ENCODE results near the gene STXBP5. TPM values are rescaled to one million over a fixed set of nuclear protein-coding genes. Genes with fewer than 3 reads are reported as not detected.
A peak's percentile ranks its signal among the peaks of the same experiment; 100 is the strongest.

The STXBP5 gene
- total RNA-seq, 1 donor: 144 TPM

DNA sequence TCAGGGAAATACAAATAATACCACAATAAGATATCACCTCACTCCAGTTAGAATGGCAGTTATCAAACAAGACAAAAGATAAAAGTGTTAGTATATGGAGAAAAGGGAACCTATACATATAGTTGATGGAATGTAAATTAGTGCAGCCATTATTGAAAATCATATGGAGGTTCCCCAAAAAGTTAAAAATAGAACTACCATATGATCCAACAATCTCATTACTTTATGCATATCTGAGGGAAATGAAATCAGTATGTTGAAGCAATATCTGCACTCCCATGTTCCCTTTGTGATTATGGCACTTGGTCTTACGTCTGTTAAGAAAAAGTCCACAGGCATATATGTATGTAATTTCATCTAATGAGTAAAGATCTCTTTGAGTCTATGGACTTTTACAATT lies 96.9 kb downstream of the STXBP5 start:
- Histone ChIP-seq H3K27ac (ENCODE audit: low read depth, low read length) (no peak overlapping the region), H3K27me3 (ENCODE audit: insufficient read depth, low read length) (no peaks in the 10 kb centered on the region), H3K79me2 (ENCODE audit: insufficient read depth, low read length) (peaks cover 3% of the 10 kb centered on the region), H3K36me3 (ENCODE audit: insufficient read depth, low read length) (peaks cover 42% of the 10 kb centered on the region), H3K9me3 (ENCODE audit: low read depth, low read length) (peaks cover 2% of the 10 kb centered on the region), H3K4me1 (ENCODE audit: insufficient read depth, low read length) (no peaks in the 10 kb centered on the region), H2AFZ (ENCODE audit: low read length) (no peak overlapping the region), H3K4me3 (ENCODE audit: insufficient read depth, low read length) (no peak overlapping the region), H3K4me2 (ENCODE audit: insufficient read depth, low read length) (no peak overlapping the region), H4K20me1 (ENCODE audit: insufficient read depth, low read length) (no peaks in the 10 kb centered on the region)
- no peak for DNase-seq (ENCODE audit: insufficient read length, low spot score, missing footprints)
- TF ChIP-seq, protein P1, sequence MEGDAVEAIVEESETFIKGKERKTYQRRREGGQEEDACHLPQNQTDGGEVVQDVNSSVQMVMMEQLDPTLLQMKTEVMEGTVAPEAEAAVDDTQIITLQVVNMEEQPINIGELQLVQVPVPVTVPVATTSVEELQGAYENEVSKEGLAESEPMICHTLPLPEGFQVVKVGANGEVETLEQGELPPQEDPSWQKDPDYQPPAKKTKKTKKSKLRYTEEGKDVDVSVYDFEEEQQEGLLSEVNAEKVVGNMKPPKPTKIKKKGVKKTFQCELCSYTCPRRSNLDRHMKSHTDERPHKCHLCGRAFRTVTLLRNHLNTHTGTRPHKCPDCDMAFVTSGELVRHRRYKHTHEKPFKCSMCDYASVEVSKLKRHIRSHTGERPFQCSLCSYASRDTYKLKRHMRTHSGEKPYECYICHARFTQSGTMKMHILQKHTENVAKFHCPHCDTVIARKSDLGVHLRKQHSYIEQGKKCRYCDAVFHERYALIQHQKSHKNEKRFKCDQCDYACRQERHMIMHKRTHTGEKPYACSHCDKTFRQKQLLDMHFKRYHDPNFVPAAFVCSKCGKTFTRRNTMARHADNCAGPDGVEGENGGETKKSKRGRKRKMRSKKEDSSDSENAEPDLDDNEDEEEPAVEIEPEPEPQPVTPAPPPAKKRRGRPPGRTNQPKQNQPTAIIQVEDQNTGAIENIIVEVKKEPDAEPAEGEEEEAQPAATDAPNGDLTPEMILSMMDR (IDR thresholded peaks at IDR 0.05; ENCODE audit: extremely low read depth, low read depth, low read length): no peak

DNA sequence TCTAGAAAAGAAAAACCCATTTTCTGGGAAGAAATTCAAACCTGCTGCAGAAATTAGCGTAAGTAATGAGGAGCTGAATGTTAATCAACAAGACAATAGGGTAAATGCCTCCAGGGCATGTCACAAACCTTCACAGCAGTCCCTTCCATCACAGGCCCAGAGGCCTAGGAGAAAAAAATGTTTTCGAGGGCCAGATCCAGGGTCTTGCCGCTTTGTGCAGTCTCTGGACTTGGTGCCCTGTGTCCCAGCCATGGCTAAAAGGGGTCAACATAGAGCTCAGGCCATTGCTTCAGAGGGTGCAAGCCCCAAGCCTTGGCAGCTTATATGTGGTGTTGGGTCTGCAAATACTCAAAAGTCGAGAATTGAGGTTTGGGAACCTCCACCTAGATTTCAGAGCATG lies 99.8 kb downstream of the STXBP5 start:
- no peak overlapping the region for H2AFZ ChIP-seq (ENCODE audit: low read length)
- no peaks in the 10 kb centered on the region for H4K20me1 ChIP-seq (ENCODE audit: insufficient read depth, low read length)
- peaks cover 23% of the 10 kb centered on the region for H3K36me3 ChIP-seq (ENCODE audit: insufficient read depth, low read length)
- DNase-seq (ENCODE audit: insufficient read length, low spot score, missing footprints): no peak
- peaks cover 8% of the 10 kb centered on the region for H3K79me2 ChIP-seq (ENCODE audit: insufficient read depth, low read length)
- TF ChIP-seq, protein P1 (IDR thresholded peaks at IDR 0.05; ENCODE audit: extremely low read depth, low read depth, low read length): no peak
- no peaks in the 10 kb centered on the region for H3K4me1 ChIP-seq (ENCODE audit: insufficient read depth, low read length)
- H3K27ac ChIP-seq (ENCODE audit: low read depth, low read length): no peak overlapping the region
- H3K4me2 ChIP-seq (ENCODE audit: insufficient read depth, low read length): no peak overlapping the region
- H3K27me3 ChIP-seq (ENCODE audit: insufficient read depth, low read length): no peaks in the 10 kb centered on the region
- no peak overlapping the region for H3K4me3 ChIP-seq (ENCODE audit: insufficient read depth, low read length)
- H3K9me3 ChIP-seq (ENCODE audit: low read depth, low read length): no peaks in the 10 kb centered on the region

DNA sequence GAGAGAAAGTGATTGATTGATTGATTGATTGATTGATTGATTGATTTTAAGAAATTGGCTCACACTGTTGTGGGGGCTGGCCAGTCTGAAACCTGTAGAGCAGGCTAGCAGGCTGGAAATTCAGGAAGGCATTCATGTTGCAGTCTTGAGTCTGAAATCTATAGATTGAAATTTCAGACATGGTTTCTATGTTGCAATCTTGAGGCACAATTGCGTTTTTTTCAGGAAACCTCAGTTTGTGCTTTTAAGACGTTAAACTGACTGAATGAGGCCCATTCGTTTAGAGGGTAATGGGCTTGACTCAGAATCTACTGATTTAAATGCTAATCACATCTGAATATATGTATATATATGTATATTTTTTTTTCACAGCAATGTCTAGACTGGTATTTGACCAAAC lies 106.3 kb downstream of the STXBP5 start:
- no peak for DNase-seq (ENCODE audit: insufficient read length, low spot score, missing footprints)
- no peaks in the 10 kb centered on the region for H3K27me3 ChIP-seq (ENCODE audit: insufficient read depth, low read length)
- TF ChIP-seq, protein P1 (IDR thresholded peaks at IDR 0.05; ENCODE audit: extremely low read depth, low read depth, low read length): no peak
- no peak overlapping the region for H3K27ac ChIP-seq (ENCODE audit: low read depth, low read length)
- no peak overlapping the region for H3K4me2 ChIP-seq (ENCODE audit: insufficient read depth, low read length)
- H4K20me1 ChIP-seq (ENCODE audit: insufficient read depth, low read length): no peaks in the 10 kb centered on the region
- peaks cover 19% of the 10 kb centered on the region for H3K36me3 ChIP-seq (ENCODE audit: insufficient read depth, low read length)
- peaks cover 6% of the 10 kb centered on the region for H3K79me2 ChIP-seq (ENCODE audit: insufficient read depth, low read length)
- no peak overlapping the region for H2AFZ ChIP-seq (ENCODE audit: low read length)
- H3K9me3 ChIP-seq (ENCODE audit: low read depth, low read length): no peaks in the 10 kb centered on the region
- H3K4me1 ChIP-seq (ENCODE audit: insufficient read depth, low read length): peaks cover 8% of the 10 kb centered on the region
- H3K4me3 ChIP-seq (ENCODE audit: insufficient read depth, low read length): no peak overlapping the region

DNA sequence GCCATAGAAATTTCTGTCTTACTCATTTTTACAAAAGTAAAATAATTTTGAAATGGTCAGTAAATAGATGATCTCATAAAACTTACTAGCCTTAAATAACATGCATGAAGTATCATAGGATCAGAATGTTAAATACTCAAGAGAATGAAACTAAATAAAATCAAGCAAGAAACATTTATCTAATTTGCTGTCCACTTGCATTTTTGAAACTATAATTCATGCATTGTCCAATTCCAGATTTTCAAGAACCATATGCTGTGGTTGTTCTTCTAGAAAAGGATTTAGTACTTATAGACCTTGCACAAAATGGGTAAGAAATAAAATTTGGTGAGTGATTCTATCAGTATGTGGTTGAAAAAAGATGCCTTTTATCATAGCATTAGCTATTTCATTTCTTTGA lies 107.0 kb downstream of the STXBP5 start:
- no peak overlapping the region for H3K4me3 ChIP-seq (ENCODE audit: insufficient read depth, low read length)
- no peaks in the 10 kb centered on the region for H3K9me3 ChIP-seq (ENCODE audit: low read depth, low read length)
- H2AFZ ChIP-seq (ENCODE audit: low read length): no peak overlapping the region
- H3K27ac ChIP-seq (ENCODE audit: low read depth, low read length): no peak overlapping the region
- peak; percentile 21 for DNase-seq (ENCODE audit: insufficient read length, low spot score, missing footprints)
- H3K27me3 ChIP-seq (ENCODE audit: insufficient read depth, low read length): no peaks in the 10 kb centered on the region
- H3K36me3 ChIP-seq (ENCODE audit: insufficient read depth, low read length): peaks cover 23% of the 10 kb centered on the region
- H3K4me1 ChIP-seq (ENCODE audit: insufficient read depth, low read length): peaks cover 8% of the 10 kb centered on the region
- peaks cover 4% of the 10 kb centered on the region for H3K79me2 ChIP-seq (ENCODE audit: insufficient read depth, low read length)
- H3K4me2 ChIP-seq (ENCODE audit: insufficient read depth, low read length): no peak overlapping the region
- TF ChIP-seq, protein P1 (IDR thresholded peaks at IDR 0.05; ENCODE audit: extremely low read depth, low read depth, low read length): no peak
- H4K20me1 ChIP-seq (ENCODE audit: insufficient read depth, low read length): no peaks in the 10 kb centered on the region

Data from osteoblast (primary cell).